Upper lobe of left lung (tissue), 6 donors: Measurements from ENCODE around the gene XRN2. TPM values are rescaled to one million over a fixed set of nuclear protein-coding genes. Genes with fewer than 3 reads are reported as not detected.

Experiments used
- ATAC-seq, 2 donors: fragments of 200-7000 bp; cut with Tn5 transposase; one replicate each; pipeline ENCODE4 v1.9.1; 2022; ENCODE audit warnings: mild to moderate bottlenecking in 2 of 2, moderate library complexity in 2 of 2; ENCODE audit not compliant: low FRiP score in 2 of 2
- DNase-seq, 2 donors: peaks; one replicate each; pipeline ENCODE4 v3.0.0-alpha.2; 2019 to 2020
- H3K27ac ChIP-seq, 4 donors: fragments of 200-600 bp; sonication (generic); one replicate each; pipeline ENCODE4 v1.5.1; 2016 to 2019
- H3K27me3 ChIP-seq, 4 donors: fragments of 200-600 bp; sonication (generic); one replicate each; pipeline ENCODE4 v1.5.1; 2017 to 2019
- H3K36me3 ChIP-seq, 4 donors: fragments of 200-600 bp; sonication (generic); one replicate each; pipeline ENCODE4 v1.5.1; 2016 to 2019
- H3K4me1 ChIP-seq, 4 donors: fragments of 200-600 bp; sonication (generic); one replicate each; pipeline ENCODE4 v1.5.1; 2018 to 2019
- H3K4me3 ChIP-seq, 4 donors: fragments of 200-600 bp; sonication (generic); one replicate each; pipeline ENCODE4 v1.5.1; 2017 to 2019; ENCODE audit warnings: mild to moderate bottlenecking in 2 of 4, moderate library complexity in 1 of 4
- H3K9me3 ChIP-seq, 4 donors: fragments of 200-600 bp; sonication (generic); one replicate each; pipeline ENCODE4 v1.5.1; 2018 to 2019
- CTCF ChIP-seq, 6 experiments: fragments of 450-650 bp in 4 of 6; fragments of 200-600 bp in 2 of 6; sonication (generic) in 2 of 6; IDR thresholded peaks; one replicate each; pipeline ENCODE4 v1.5.1; 2016 to 2019; ENCODE audit warnings: antibody characterized with exemption in 6 of 6
- EP300 ChIP-seq, 4 donors: sonication (generic); formaldehyde crosslinking; IDR thresholded peaks; one replicate each; pipeline ENCODE4 v1.5.1; 2017; ENCODE audit warnings: antibody characterized with exemption in 4 of 4, control low read depth in 2 of 4
- POLR2A ChIP-seq, 4 donors: fragments of 450-650 bp; IDR thresholded peaks; one replicate each; pipeline ENCODE4 v1.5.1; 2016 to 2017; ENCODE audit warnings: antibody characterized with exemption in 4 of 4, mild to moderate bottlenecking in 2 of 4
- POLR2AphosphoS5 ChIP-seq, 2 donors: sonication (generic); formaldehyde crosslinking; IDR thresholded peaks; one replicate each; pipeline ENCODE4 v1.5.1; 2017; ENCODE audit warnings: antibody characterized with exemption in 2 of 2
- WGBS, 2 donors: methylation state at CpG; one replicate each; pipeline ENCODE4 v1.1.5; 2017 to 2018; 5-methylcytosine and 5-hydroxymethylcytosine counted together
- total RNA-seq, 6 donors: library from RNA; depleted of rRNA in 4 of 6; stranded (reverse); fragments of >200 nt in 4 of 6; gene quantifications; one replicate each; pipeline versions ENCODE4 v1.1.0 to v1.2.1, GENCODE V29; 2016 to 2021
- donor health status: DM: no; HTN: no; CAD: no; lungs with moderate emphysema.
- donor health status: DM: no; HTN: yes; CAD: no; lungs with severe emphysema.

Gene XRN2
- total RNA-seq, 6 donors from 2014 or later, result 38.3 to 70.5 (median 55.0) TPM

GRCh38 chr20:21424846-21425245 is 121.7 kb downstream of the XRN2 start:
- H3K4me3 ChIP-seq, result no peak overlapping the region
- H3K9me3 ChIP-seq, result peaks cover 10 to 30% (median 19%) of the 10 kb centered on the region in 4 donors
- TF ChIP-seq POLR2AphosphoS5 (IDR thresholded peaks at IDR 0.05) (no peak), CTCF (IDR thresholded peaks at IDR 0.05) (no peak), EP300 (IDR thresholded peaks at IDR 0.05) (no peak), POLR2A (IDR thresholded peaks at IDR 0.05) (no peak)
- no peak for ATAC-seq
- 76 to 79% methylated on average over 4 of the region's 4 CpGs for WGBS, 2 donors
- no peak for DNase-seq
- H3K27ac ChIP-seq, result no peak overlapping the region
- H3K27me3 ChIP-seq, result no peaks in the 10 kb centered on the region
- H3K4me1 ChIP-seq, result no peaks in the 10 kb centered on the region
- no peaks in the 10 kb centered on the region for H3K36me3 ChIP-seq

GRCh38 chr20:21430020-21430419 is 126.9 kb downstream of the XRN2 start:
- 76% methylated on average over 3 of the region's 3 CpGs for WGBS, 2 donors
- no peak for ATAC-seq
- no peaks in the 10 kb centered on the region for H3K4me1 ChIP-seq
- no peak overlapping the region for H3K27ac ChIP-seq
- H3K9me3 ChIP-seq, result peaks cover 1 to 11% (median 6%) of the 10 kb centered on the region in 4 donors
- no peak for DNase-seq
- H3K27me3 ChIP-seq, result no peaks in the 10 kb centered on the region
- H3K36me3 ChIP-seq, result no peaks in the 10 kb centered on the region
- no peak overlapping the region for H3K4me3 ChIP-seq
- TF ChIP-seq EP300 (IDR thresholded peaks at IDR 0.05) (no peak), CTCF (IDR thresholded peaks at IDR 0.05) (no peak), POLR2A (IDR thresholded peaks at IDR 0.05) (no peak), POLR2AphosphoS5 (IDR thresholded peaks at IDR 0.05) (no peak)

GRCh38 chr20:21432911-21433310 is 129.8 kb downstream of the XRN2 start:
- H3K27ac ChIP-seq, result no peak overlapping the region
- no peaks in the 10 kb centered on the region for H3K36me3 ChIP-seq
- H3K4me1 ChIP-seq, result no peaks in the 10 kb centered on the region
- 92 to 93% methylated on average over 4 of the region's 4 CpGs for WGBS, 2 donors
- no peak overlapping the region for H3K4me3 ChIP-seq
- TF ChIP-seq POLR2A (IDR thresholded peaks at IDR 0.05) (no peak), CTCF (IDR thresholded peaks at IDR 0.05) (no peak), POLR2AphosphoS5 (IDR thresholded peaks at IDR 0.05) (no peak), EP300 (IDR thresholded peaks at IDR 0.05) (no peak)
- H3K27me3 ChIP-seq, result no peaks in the 10 kb centered on the region
- ATAC-seq, result no peak
- H3K9me3 ChIP-seq, result no peaks in the 10 kb centered on the region
- DNase-seq, result no peak

GRCh38 chr20:21433329-21433890 is 130.3 kb downstream of the XRN2 start:
- ATAC-seq (no peak), DNase-seq (no peak)
- H3K27me3 ChIP-seq, result no peaks in the 10 kb centered on the region
- no peak overlapping the region for H3K27ac ChIP-seq
- no peaks in the 10 kb centered on the region for H3K9me3 ChIP-seq
- no peaks in the 10 kb centered on the region for H3K4me1 ChIP-seq
- H3K4me3 ChIP-seq, result no peak overlapping the region
- TF ChIP-seq CTCF (IDR thresholded peaks at IDR 0.05), result no peak
- no peak for TF ChIP-seq EP300 (IDR thresholded peaks at IDR 0.05)
- no peak for TF ChIP-seq POLR2A (IDR thresholded peaks at IDR 0.05)
- WGBS, 2 donors, result 82 to 86% methylated on average over 2 of the region's 2 CpGs
- H3K36me3 ChIP-seq, result no peaks in the 10 kb centered on the region

- WGBS, 2 donors, result 34 to 37% methylated on average over 3 of the region's 3 CpGs
- Histone ChIP-seq H3K27me3 (no peaks in the 10 kb centered on the region), H3K4me3 (no peak overlapping the region), H3K9me3 (no peaks in the 10 kb centered on the region), H3K4me1 (no peaks in the 10 kb centered on the region), H3K27ac (no peak overlapping the region), H3K36me3 (no peaks in the 10 kb centered on the region)
- ATAC-seq, result no peak
- no peak for DNase-seq
- TF ChIP-seq POLR2AphosphoS5 (IDR thresholded peaks at IDR 0.05) (no peak), EP300 (IDR thresholded peaks at IDR 0.05) (no peak), POLR2A (IDR thresholded peaks at IDR 0.05) (no peak), CTCF (IDR thresholded peaks at IDR 0.05) (no peak)
These were observed 132.4 kb downstream of the XRN2 start for GRCh38 chr20:21435576-21435975.
